Neuron (in vitro differentiated cells): ENCODE results near the gene KIRREL2.

Source experiments
- H2AFZ ChIP-seq: one replicate; pipeline ENCODE4 v1.6.1; 2013; ENCODE audit warnings: low read depth, mild to moderate bottlenecking, inconsistent platforms, low read length, moderate library complexity
- H3K27me3 ChIP-seq: one replicate; pipeline ENCODE4 v1.6.1; 2013; ENCODE audit warnings: low read length; ENCODE audit not compliant: insufficient read depth
- H3K36me3 ChIP-seq: one replicate; pipeline ENCODE4 v1.6.1; 2013; ENCODE audit warnings: low read length; ENCODE audit not compliant: insufficient read depth
- H3K4me1 ChIP-seq: one replicate; pipeline ENCODE4 v1.6.1; 2013; ENCODE audit warnings: low read length; ENCODE audit not compliant: insufficient read depth
- H3K4me3 ChIP-seq: 2 replicates; pipeline ENCODE4 v1.5.1; 2013; ENCODE audit warnings: mild to moderate bottlenecking, low read length, moderate library complexity
- H3K9me3 ChIP-seq: one replicate; pipeline ENCODE4 v1.6.1; 2013; ENCODE audit warnings: low read length

KIRREL2 gene

DNA sequence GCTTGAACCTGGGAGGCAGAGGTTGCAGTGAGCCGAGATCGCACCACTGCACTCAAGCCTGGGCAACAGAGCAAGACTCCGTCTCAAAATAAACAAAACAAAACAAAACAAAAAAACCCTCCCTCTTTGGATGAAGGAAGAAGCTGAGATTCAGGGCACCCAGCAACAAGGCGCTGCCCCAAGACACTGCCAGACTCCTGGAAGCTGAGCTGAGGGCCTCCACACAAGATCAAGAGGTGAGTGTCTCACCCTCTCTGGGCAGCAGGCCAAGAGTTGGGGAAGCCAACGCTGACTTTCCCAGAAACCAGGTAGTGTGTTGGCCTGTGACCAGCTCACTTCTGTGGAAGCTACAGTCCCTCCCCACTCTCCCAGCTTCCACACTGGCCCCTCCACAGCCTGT lies 55.1 kb downstream of the KIRREL2 start:
- Histone ChIP-seq H2AFZ (no peak overlapping the region), H3K27me3 (peaks cover 3% of the 10 kb centered on the region), H3K4me1 (peaks cover 6% of the 10 kb centered on the region), H3K36me3 (no peaks in the 10 kb centered on the region), H3K9me3 (no peaks in the 10 kb centered on the region), H3K4me3 (no peak overlapping the region)

- Histone ChIP-seq H3K36me3 (no peaks in the 10 kb centered on the region), H3K9me3 (no peaks in the 10 kb centered on the region), H3K27me3 (no peaks in the 10 kb centered on the region), H3K4me1 (no peaks in the 10 kb centered on the region), H3K4me3 (no peak overlapping the region), H2AFZ (no peak overlapping the region)
These were observed 56.9 kb downstream of the KIRREL2 start for GRCh38 chr19:35913589-35913988.

GRCh38 chr19:35915443-35915842 lies 58.7 kb downstream of the KIRREL2 start:
- H3K9me3 ChIP-seq: no peaks in the 10 kb centered on the region
- no peaks in the 10 kb centered on the region for H3K36me3 ChIP-seq
- no peaks in the 10 kb centered on the region for H3K4me1 ChIP-seq

More at GRCh38 chr19:35915443-35915842, 58.7 kb downstream of the KIRREL2 start:
- Histone ChIP-seq H3K4me3 (no peak overlapping the region), H3K27me3 (no peaks in the 10 kb centered on the region), H2AFZ (no peak overlapping the region)
